H9 (cell line): ENCODE results near the gene BRD1. TPM values are rescaled to one million over a fixed set of nuclear protein-coding genes. Genes with fewer than 3 reads are reported as not detected.

ENCODE experiments used
- DNase-seq: peaks from one replicate; pipeline ENCODE4 v3.0.0-alpha.2; 2017
- H2AFZ ChIP-seq: one replicate; pipeline ENCODE4 v1.6.1; 2013; ENCODE audit warnings: mild to moderate bottlenecking, low read length, control low read depth, moderate library complexity
- H2AK5ac ChIP-seq: 2 replicates; pipeline ENCODE4 v1.6.1; 2013; ENCODE audit warnings: low read length, control low read depth, mixed read lengths; ENCODE audit not compliant: insufficient read length
- H2BK120ac ChIP-seq: one replicate; pipeline ENCODE4 v1.6.1; 2013; ENCODE audit warnings: low read depth, mild to moderate bottlenecking, low read length, control low read depth, inconsistent platforms; ENCODE audit not compliant: poor library complexity, severe bottlenecking
- H2BK12ac ChIP-seq: 2 replicates; pipeline ENCODE4 v1.6.1; 2013; ENCODE audit warnings: low read length, control low read depth, mixed read lengths, low read depth; ENCODE audit not compliant: insufficient read length
- H2BK15ac ChIP-seq: 2 replicates; pipeline ENCODE4 v1.6.1; 2013; ENCODE audit warnings: low read depth, low read length, control low read depth
- H2BK20ac ChIP-seq: one replicate; pipeline ENCODE4 v1.6.1; 2013; ENCODE audit warnings: low read depth, mild to moderate bottlenecking, low read length, control low read depth, inconsistent platforms; ENCODE audit not compliant: poor library complexity, severe bottlenecking
- H2BK5ac ChIP-seq: 2 replicates; pipeline ENCODE4 v1.6.1; 2013; ENCODE audit warnings: low read length, control low read depth, mixed read lengths; ENCODE audit not compliant: insufficient read length
- H3K14ac ChIP-seq: 2 replicates; pipeline ENCODE4 v1.6.1; 2013; ENCODE audit warnings: low read length, control low read depth; ENCODE audit not compliant: insufficient read depth
- H3K18ac ChIP-seq: 2 replicates; pipeline ENCODE4 v1.6.1; 2013; ENCODE audit warnings: low read depth, mild to moderate bottlenecking, mixed read lengths, low read length, control low read depth; ENCODE audit not compliant: insufficient read length
- H3K23ac ChIP-seq: 2 replicates; pipeline ENCODE4 v1.6.1; 2013; ENCODE audit warnings: low read length, control low read depth, mixed read lengths, low read depth; ENCODE audit not compliant: insufficient read length
- H3K23me2 ChIP-seq: 2 replicates; pipeline ENCODE4 v1.6.1; 2013; ENCODE audit warnings: low read depth, mild to moderate bottlenecking, mixed read lengths, low read length, control low read depth; ENCODE audit not compliant: insufficient read length, poor library complexity, severe bottlenecking
- H3K27ac ChIP-seq: 2 replicates; pipeline ENCODE4 v1.5.1; 2013; ENCODE audit warnings: low read length, control low read depth, mixed read lengths, low read depth; ENCODE audit not compliant: insufficient read length
- H3K27me3 ChIP-seq: 2 replicates; pipeline ENCODE4 v1.6.1; 2013; ENCODE audit warnings: low read length, control low read depth, inconsistent platforms; ENCODE audit not compliant: insufficient read depth
- H3K4ac ChIP-seq: 2 replicates; pipeline ENCODE4 v1.6.1; 2013; ENCODE audit warnings: low read depth, mild to moderate bottlenecking, control low read depth, inconsistent platforms, low read length, moderate library complexity
- H3K4me1 ChIP-seq: 2 replicates; pipeline ENCODE4 v1.6.1; 2013; ENCODE audit warnings: low read length, control low read depth, inconsistent platforms; ENCODE audit not compliant: insufficient read depth
- H3K4me2 ChIP-seq: 2 replicates; pipeline ENCODE4 v1.6.1; 2013; ENCODE audit warnings: low read length, control low read depth, mixed read lengths; ENCODE audit not compliant: insufficient read length, insufficient read depth
- H3K56ac ChIP-seq: 2 replicates; pipeline ENCODE4 v1.6.1; 2013; ENCODE audit warnings: low read depth, mild to moderate bottlenecking, mixed read lengths, low read length, control low read depth; ENCODE audit not compliant: insufficient read length
- H3K79me1 ChIP-seq: 2 replicates; pipeline ENCODE4 v1.6.1; 2013; ENCODE audit warnings: low read depth, mild to moderate bottlenecking, moderate library complexity, low read length, control low read depth, inconsistent platforms; ENCODE audit not compliant: insufficient read depth, poor library complexity, severe bottlenecking
- H3K79me2 ChIP-seq: 2 replicates; pipeline ENCODE4 v1.6.1; 2013; ENCODE audit warnings: low read length, control low read depth, inconsistent platforms; ENCODE audit not compliant: insufficient read depth
- H3K9ac ChIP-seq: 2 replicates; pipeline ENCODE4 v1.6.1; 2013; ENCODE audit warnings: low read length, control low read depth, mixed read lengths; ENCODE audit not compliant: insufficient read length; ENCODE audit errors: extremely low read depth
- H3K9me3 ChIP-seq: one replicate; pipeline ENCODE4 v1.6.1; 2013; ENCODE audit warnings: low read depth, low read length, inconsistent platforms; ENCODE audit not compliant: control insufficient read depth
- H3T11ph ChIP-seq: one replicate; pipeline ENCODE4 v1.6.1; 2013; ENCODE audit warnings: mild to moderate bottlenecking, low read length, control low read depth, inconsistent platforms
- H4K20me1 ChIP-seq: one replicate; pipeline ENCODE4 v1.6.1; 2013; ENCODE audit not compliant: control insufficient read depth, insufficient read length, insufficient read depth
- H4K5ac ChIP-seq: 2 replicates; pipeline ENCODE4 v1.6.1; 2013; ENCODE audit warnings: low read depth, mild to moderate bottlenecking, mixed read lengths, low read length, control low read depth; ENCODE audit not compliant: insufficient read length
- H4K8ac ChIP-seq: replicated peaks from 2 replicates; pipeline ENCODE4 v1.6.1; 2013; ENCODE audit warnings: low read length, control low read depth, mixed read lengths, low read depth; ENCODE audit not compliant: insufficient read length
- H4K91ac ChIP-seq: 2 replicates; pipeline ENCODE4 v1.6.1; 2013; ENCODE audit warnings: low read depth, mild to moderate bottlenecking, moderate library complexity, mixed read lengths, low read length, control low read depth; ENCODE audit not compliant: insufficient read length
- H3K27ac Mint-ChIP-seq, 3 experiments: 2 replicates in 2 of 3; 3 replicates in 1 of 3; pipeline ENCODE4 v1.8.0; 2020 to 2021; ENCODE audit warnings: mixed read lengths in 3 of 3, mild to moderate bottlenecking in 1 of 3, moderate library complexity in 1 of 3
- H3K27me3 Mint-ChIP-seq: 2 replicates; pipeline ENCODE4 v1.8.0; 2021; ENCODE audit warnings: low read depth, mild to moderate bottlenecking, moderate library complexity, mixed read lengths
- H3K36me3 Mint-ChIP-seq, 3 experiments: 2 replicates in 2 of 3; 3 replicates in 1 of 3; pipeline ENCODE4 v1.8.0; 2020 to 2021; ENCODE audit warnings: low read depth in 3 of 3, mixed read lengths in 3 of 3; ENCODE audit not compliant: insufficient read depth in 1 of 3
- H3K4me1 Mint-ChIP-seq, 2 experiments: 2 replicates each; pipeline ENCODE4 v1.8.0; 2020; ENCODE audit warnings: mixed read lengths in 2 of 2
- H3K4me3 Mint-ChIP-seq, 2 experiments: 2 replicates in 1 of 2; 3 replicates in 1 of 2; pipeline ENCODE4 v1.8.0; 2020 to 2021; ENCODE audit warnings: mild to moderate bottlenecking in 2 of 2, mixed read lengths in 2 of 2, moderate library complexity in 1 of 2
- H3K9me3 Mint-ChIP-seq, 2 experiments: 2 replicates in 1 of 2; 3 replicates in 1 of 2; pipeline ENCODE4 v1.8.0; 2020; ENCODE audit warnings: mild to moderate bottlenecking in 2 of 2, mixed read lengths in 2 of 2, moderate library complexity in 1 of 2
- WGBS: extraction: QIAGEN DNeasy Blood & Tissue Kit; methylation state at CpG from one replicate; pipeline ENCODE4 v1.1.7; 2013; ENCODE audit warnings: missing lambda C conversion rate, low lambda C conversion rate, mixed read lengths; ENCODE audit not compliant: insufficient read length; ENCODE audit errors: extremely low coverage; 5-methylcytosine and 5-hydroxymethylcytosine counted together
- total RNA-seq: library from RNA; stranded (reverse); gene quantifications from 2 replicates; pipeline ENCODE4 v1.2.1, GENCODE V29; 2021
- TF ChIP-seq, protein P1 (sequence below): fragments of 200-600 bp; sonication (generic); conservative IDR thresholded peaks from 3 replicates; pipeline ENCODE4 v1.8.0; 2021; ENCODE audit warnings: antibody characterized with exemption, mild to moderate bottlenecking

BRD1 gene
- total RNA-seq, 1 experiment from 2014 or later, result 51.3 TPM

- H3K36me3 Mint-ChIP-seq, result peaks cover 8 to 13% (median 12%) of the 10 kb centered on the region in 3 experiments
- Histone ChIP-seq H3K23ac (no peak overlapping the region), H4K91ac (no peak overlapping the region), H3K23me2 (no peaks in the 10 kb centered on the region), H3K4me2 (no peak overlapping the region), H3K14ac (no peak overlapping the region), H4K8ac (no peak overlapping the region), H3T11ph (no peak overlapping the region), H3K79me1 (no peaks in the 10 kb centered on the region), H2BK15ac (no peak overlapping the region), H2AFZ (no peak overlapping the region), H2BK5ac (no peak overlapping the region), H4K5ac (no peak overlapping the region), H2BK120ac (no peak overlapping the region), H3K4me1 (no peaks in the 10 kb centered on the region), H3K4ac (no peak overlapping the region), H3K27ac (no peak overlapping the region), H4K20me1 (no peaks in the 10 kb centered on the region), H2BK20ac (no peak overlapping the region), H3K56ac (no peak overlapping the region), H3K9me3 (no peaks in the 10 kb centered on the region), H2BK12ac (no peak overlapping the region), H2AK5ac (no peak overlapping the region), H3K9ac (no peak overlapping the region), H3K79me2 (no peaks in the 10 kb centered on the region), H3K18ac (no peak overlapping the region), H3K27me3 (no peaks in the 10 kb centered on the region)
- peaks cover 8 to 9% of the 10 kb centered on the region in 2 experiments for H3K4me1 Mint-ChIP-seq
- no peaks in the 10 kb centered on the region for H3K27me3 Mint-ChIP-seq
- TF ChIP-seq, protein P1, sequence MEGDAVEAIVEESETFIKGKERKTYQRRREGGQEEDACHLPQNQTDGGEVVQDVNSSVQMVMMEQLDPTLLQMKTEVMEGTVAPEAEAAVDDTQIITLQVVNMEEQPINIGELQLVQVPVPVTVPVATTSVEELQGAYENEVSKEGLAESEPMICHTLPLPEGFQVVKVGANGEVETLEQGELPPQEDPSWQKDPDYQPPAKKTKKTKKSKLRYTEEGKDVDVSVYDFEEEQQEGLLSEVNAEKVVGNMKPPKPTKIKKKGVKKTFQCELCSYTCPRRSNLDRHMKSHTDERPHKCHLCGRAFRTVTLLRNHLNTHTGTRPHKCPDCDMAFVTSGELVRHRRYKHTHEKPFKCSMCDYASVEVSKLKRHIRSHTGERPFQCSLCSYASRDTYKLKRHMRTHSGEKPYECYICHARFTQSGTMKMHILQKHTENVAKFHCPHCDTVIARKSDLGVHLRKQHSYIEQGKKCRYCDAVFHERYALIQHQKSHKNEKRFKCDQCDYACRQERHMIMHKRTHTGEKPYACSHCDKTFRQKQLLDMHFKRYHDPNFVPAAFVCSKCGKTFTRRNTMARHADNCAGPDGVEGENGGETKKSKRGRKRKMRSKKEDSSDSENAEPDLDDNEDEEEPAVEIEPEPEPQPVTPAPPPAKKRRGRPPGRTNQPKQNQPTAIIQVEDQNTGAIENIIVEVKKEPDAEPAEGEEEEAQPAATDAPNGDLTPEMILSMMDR, result no peak
- no peak overlapping the region; a peak in 1 of 7 replicates for H3K27ac Mint-ChIP-seq
- H3K9me3 Mint-ChIP-seq, result peaks cover 10 to 12% of the 10 kb centered on the region in 2 experiments
- H3K4me3 Mint-ChIP-seq, result no peak overlapping the region
- no peak for DNase-seq
- no CpG with 5 or more reads among the region's 18 CpGs for WGBS
Observed at GRCh38 chr22:49768077-49768910, 59.4 kb downstream of the BRD1 start.
